GM12878 (cell line): Measurements from ENCODE around the gene CBX7. TPM values are rescaled to one million over a fixed set of nuclear protein-coding genes. Genes with fewer than 3 reads are reported as not detected.

ENCODE experiments used
- ATAC-seq: fragments of 200-7000 bp; cut with Tn5 transposase; 3 replicates; pipeline ENCODE4 v1.9.1; 2020; ENCODE audit warnings: mild to moderate bottlenecking, moderate library complexity
- BruUV-seq: library from RNA; stranded (reverse); fragments of 400-500 nt; replicated peaks from 2 replicates; lab custom pipeline; 2021; lab: Mats Ljungman, UMichigan
- CTCF ChIA-PET: fragments of 300-600 bp; sonication (Branson Sonifier 250); formaldehyde crosslinking; extraction: SDS; loops from one replicate; lab custom pipeline; 2021; ENCODE audit warnings: inconsistent platforms; lab: Yijun Ruan, JAX
- POLR2A ChIA-PET: fragments of 350-600 bp; formaldehyde crosslinking; extraction: SDS; loops from one replicate; lab custom pipeline; 2021; ENCODE audit warnings: inconsistent platforms; lab: Charles Lee
- RAD21 ChIA-PET: fragments of 300-600 bp; sonication (Branson Sonifier 250); formaldehyde crosslinking; loops from one replicate; lab custom pipeline; 2023; ENCODE audit warnings: antibody characterized with exemption; ENCODE audit not compliant: unreplicated experiment; lab: Charles Lee
- SMC1A ChIA-PET: fragments of 300-600 bp; sonication (Branson Sonifier 250); formaldehyde crosslinking; loops from one replicate; lab custom pipeline; 2023; ENCODE audit not compliant: unreplicated experiment, uncharacterized antibody; lab: Charles Lee
- DNase-seq: peaks from one replicate; pipeline ENCODE4 v3.0.0-alpha.2; 2011; ENCODE audit warnings: low read depth, low spot score
- FAIRE-seq: peaks from 3 replicates; lab custom pipeline; 2011; peaks lifted over from hg19 to GRCh38; lab: Jason Lieb, UNC
- H2AFZ ChIP-seq: 2 replicates; pipeline ENCODE4 v1.6.0; 2011; ENCODE audit warnings: low read depth, low read length, control low read depth; ENCODE audit not compliant: control insufficient read depth
- H3K27ac ChIP-seq: 2 replicates; pipeline ENCODE4 v1.5.1; 2011; ENCODE audit warnings: control low read depth; ENCODE audit not compliant: control insufficient read depth, insufficient read depth
- H3K27me3 ChIP-seq, 2 experiments: replicated peaks in 1 of 2; 2 replicates each; pipeline versions ENCODE4 v1.6.0 to v1.6.1; 2011; ENCODE audit warnings: low read length in 1 of 2; ENCODE audit not compliant: control insufficient read depth in 2 of 2, insufficient read depth in 2 of 2
- H3K36me3 ChIP-seq, 2 experiments: 2 replicates each; pipeline ENCODE4 v1.5.1; 2011; ENCODE audit warnings: low read length in 1 of 2; ENCODE audit not compliant: control insufficient read depth in 2 of 2, insufficient read depth in 2 of 2
- H3K4me1 ChIP-seq: 2 replicates; pipeline ENCODE4 v1.6.1; 2011; ENCODE audit warnings: mild to moderate bottlenecking, low read length, moderate library complexity, mixed read lengths; ENCODE audit not compliant: control insufficient read depth, insufficient read depth
- H3K4me2 ChIP-seq: 2 replicates; pipeline ENCODE4 v1.6.0; 2011; ENCODE audit warnings: control low read depth; ENCODE audit not compliant: control insufficient read depth, insufficient read depth
- H3K4me3 ChIP-seq: fragments of 200-600 bp; sonication (generic); 2 replicates; pipeline ENCODE4 v1.5.1; 2016
- H3K79me2 ChIP-seq: 2 replicates; pipeline ENCODE4 v1.6.0; 2011; ENCODE audit warnings: low read length; ENCODE audit not compliant: control insufficient read depth, insufficient read depth
- H3K9ac ChIP-seq: 2 replicates; pipeline ENCODE4 v1.8.0; 2011; ENCODE audit warnings: low read length, control low read depth, mixed read lengths; ENCODE audit not compliant: control insufficient read depth, insufficient read depth
- H3K9me3 ChIP-seq: replicated peaks from 3 replicates; pipeline ENCODE4 v1.5.1; 2011; ENCODE audit warnings: mild to moderate bottlenecking, low read length; ENCODE audit not compliant: control insufficient read depth, insufficient read depth
- H4K20me1 ChIP-seq: 2 replicates; pipeline ENCODE4 v1.6.0; 2011; ENCODE audit not compliant: control insufficient read depth, insufficient read depth
- CREM ChIP-seq: IDR thresholded peaks from 2 replicates; pipeline ENCODE4 v1.6.1; 2014; ENCODE audit warnings: antibody characterized with exemption, low read depth
- DPF2 ChIP-seq: fragments of 450-650 bp; IDR thresholded peaks from 2 replicates; pipeline ENCODE4 v1.6.1; 2017; ENCODE audit warnings: mild to moderate bottlenecking
- EP300 ChIP-seq, 2 experiments: fragments of 150-350 bp in 1 of 2; IDR thresholded peaks; 2 replicates each; pipeline ENCODE4 v1.6.1; 2011 to 2012; ENCODE audit warnings: low read depth in 2 of 2, low read length in 2 of 2, borderline replicate concordance in 1 of 2, improper control_type of control experiment in 1 of 2, inconsistent platforms in 1 of 2; ENCODE audit not compliant: control insufficient read depth in 1 of 2
- NFIC ChIP-seq: IDR thresholded peaks from 2 replicates; pipeline ENCODE4 v1.6.1; 2012; ENCODE audit warnings: low read depth, mild to moderate bottlenecking, inconsistent platforms, low read length, moderate library complexity
- RELA ChIP-seq: fragments of 450-650 bp; IDR thresholded peaks from 2 replicates; pipeline ENCODE4 v1.8.0; 2014; ENCODE audit warnings: borderline replicate concordance; ENCODE audit not compliant: partially characterized antibody
- whole genome bisulfite sequencing: methylation state at CpG from one replicate; pipeline ENCODE4 v1.1.6; 2016; ENCODE audit warnings: low lambda C conversion rate; ENCODE audit not compliant: insufficient replicate concordance, insufficient coverage; ENCODE audit errors: missing lambda C conversion rate; 5-methylcytosine and 5-hydroxymethylcytosine counted together
- in situ Hi-C: fragments of 300-500 bp; cut with MboI; formaldehyde crosslinking; loops from 9 replicates; pipeline ENCODE4 v1.14.3; 2018; ENCODE audit warnings: mixed read lengths
- intact Hi-C: fragments of 100-400 bp; cut with micrococcal nuclease; formaldehyde crosslinking; loops from one replicate; pipeline ENCODE4 v1.14.2; 2022; ENCODE audit not compliant: unreplicated experiment
- polyA plus RNA-seq, 11 experiments: library from polyadenylated mRNA; depleted of rRNA in 4 of 11; unstranded in 6 of 11; stranded (reverse) in 5 of 11; fragments of >200 nt; fragmentation: Nextera tagmentation in 4 of 11; fragmentation: Illumina TruSeq in 1 of 11; extraction: Ambion mirVana in 4 of 11; extraction: Trizol in 1 of 11; gene quantifications; 1 replicate in 1 of 11; 2 replicates in 10 of 11; pipeline versions ENCODE4 v1.2.1 to v1.2.3, GENCODE V29; 2011 to 2016; ENCODE audit warnings: inconsistent platforms in 2 of 11, missing spikeins in 2 of 11, low read depth in 1 of 11
- total RNA-seq, 4 experiments: library from RNA; depleted of rRNA in 3 of 4; stranded (reverse); fragments of >200 nt in 3 of 4; fragmentation: Illumina TruSeq in 1 of 4; extraction: Trizol in 1 of 4; gene quantifications; 2 replicates each; pipeline versions ENCODE4 v1.2.1 to v1.2.3, GENCODE V29; 2013 to 2021
- TF ChIP-seq, protein P1 (sequence below), 3 experiments: IDR thresholded peaks in 2 of 3; conservative IDR thresholded peaks in 1 of 3; 2 replicates each; pipeline ENCODE4 v1.5.1; 2011; ENCODE audit warnings: low read depth in 3 of 3, low read length in 3 of 3, mild to moderate bottlenecking in 3 of 3, control low read depth in 2 of 3, moderate library complexity in 2 of 3, inconsistent platforms in 1 of 3, mixed read lengths in 1 of 3; ENCODE audit not compliant: control insufficient read depth in 2 of 3, insufficient read depth in 1 of 3; ENCODE audit errors: extremely low read depth in 1 of 3

The CBX7 gene
- total and polyA plus RNA-seq, 10 of the 15 experiments (the other 5 are each of a cell fraction or from before 2014, with no cell fraction given), result 0.18 to 17.2 (median 5.6) TPM

DNA sequence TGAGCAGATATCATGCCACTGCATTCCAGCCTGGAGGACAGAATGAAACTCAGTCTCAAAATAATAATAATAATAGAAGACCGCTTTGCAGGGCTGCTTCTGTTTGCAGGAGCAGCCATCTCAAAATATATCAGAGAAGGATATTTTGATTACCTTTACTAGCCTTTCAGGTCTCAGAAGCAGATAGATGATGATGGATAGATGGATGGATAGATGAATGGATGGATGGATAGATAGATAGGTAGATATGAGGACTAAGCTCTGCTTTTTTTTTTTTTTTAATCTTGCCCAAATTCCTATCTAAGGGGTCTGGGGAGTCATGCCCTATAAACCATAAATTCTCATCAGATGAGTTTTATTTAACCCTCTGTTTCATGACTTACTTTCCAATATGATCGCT is 36.9 kb downstream of the CBX7 start:
- POLR2A ChIA-PET, result interaction anchor here (0.7 to 3.2 kb wide), 6 partner anchors 17 to 343 kb away, joined by 3 to 76 read pairs (median 6); partner anchors contain the start of gene APOBEC3H
- Histone ChIP-seq H3K27me3 (no peaks in the 10 kb centered on the region), H3K27ac (peak overlapping the region; percentile 96), H3K36me3 (no peaks in the 10 kb centered on the region), H2AFZ (no peak overlapping the region), H3K4me3 (no peak overlapping the region)
- SMC1A ChIA-PET, result interaction anchor here (0.9 to 7.0 kb wide), 10 partner anchors 16 to 131 kb away, joined by 3 to 126 read pairs (median 6); partner anchors contain the start of gene APOBEC3H
- CTCF ChIA-PET, result interaction anchor here (0.5 to 3.2 kb wide), 4 partner anchors 17 to 111 kb away, joined by 3 to 39 read pairs (median 5); partner anchors contain the start of gene APOBEC3H
- TF ChIP-seq CREM (no peak), EP300 (IDR thresholded peaks at IDR 0.05; ENCODE audit: borderline replicate concordance in 1 of 2, control insufficient read depth in 1 of 2, low read depth in 2 of 2, low read length in 2 of 2) (no peak), NFIC (0 out of 2 replicates have a peak, but pooled peaks have one; percentile 2), RELA (no peak), DPF2 (no peak)
- TF ChIP-seq, protein P1, sequence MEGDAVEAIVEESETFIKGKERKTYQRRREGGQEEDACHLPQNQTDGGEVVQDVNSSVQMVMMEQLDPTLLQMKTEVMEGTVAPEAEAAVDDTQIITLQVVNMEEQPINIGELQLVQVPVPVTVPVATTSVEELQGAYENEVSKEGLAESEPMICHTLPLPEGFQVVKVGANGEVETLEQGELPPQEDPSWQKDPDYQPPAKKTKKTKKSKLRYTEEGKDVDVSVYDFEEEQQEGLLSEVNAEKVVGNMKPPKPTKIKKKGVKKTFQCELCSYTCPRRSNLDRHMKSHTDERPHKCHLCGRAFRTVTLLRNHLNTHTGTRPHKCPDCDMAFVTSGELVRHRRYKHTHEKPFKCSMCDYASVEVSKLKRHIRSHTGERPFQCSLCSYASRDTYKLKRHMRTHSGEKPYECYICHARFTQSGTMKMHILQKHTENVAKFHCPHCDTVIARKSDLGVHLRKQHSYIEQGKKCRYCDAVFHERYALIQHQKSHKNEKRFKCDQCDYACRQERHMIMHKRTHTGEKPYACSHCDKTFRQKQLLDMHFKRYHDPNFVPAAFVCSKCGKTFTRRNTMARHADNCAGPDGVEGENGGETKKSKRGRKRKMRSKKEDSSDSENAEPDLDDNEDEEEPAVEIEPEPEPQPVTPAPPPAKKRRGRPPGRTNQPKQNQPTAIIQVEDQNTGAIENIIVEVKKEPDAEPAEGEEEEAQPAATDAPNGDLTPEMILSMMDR (IDR thresholded peaks at IDR 0.05 in 2 of 3, conservative IDR thresholded peaks at IDR 0.05 in 1 of 3; ENCODE audit: control insufficient read depth in 2 of 3, extremely low read depth in 1 of 3, insufficient read depth in 1 of 3, low read depth in 3 of 3, low read length in 3 of 3), result no peak
- TF ChIP-seq, all 136 proteins: peak for 1
- H3K4me2 ChIP-seq, result peak overlapping the region; percentile 50
- RAD21 ChIA-PET, result interaction anchor here (0.6 to 3.2 kb wide), 13 partner anchors 17 to 247 kb away, joined by 3 to 85 read pairs (median 5); partner anchors contain the start of genes APOBEC3C, APOBEC3H and CBX6
- H4K20me1 ChIP-seq, result no peaks in the 10 kb centered on the region
- no peak for FAIRE-seq
- 26% methylated on average over 2 of the region's 2 CpGs for WGBS
- ATAC-seq, result no peak
- H3K9ac ChIP-seq, result 0 out of 2 replicates have a peak overlapping the region, but pooled peaks have one; percentile 31
- intact Hi-C loops (loop anchor here (1.0 to 5.0 kb wide), 2 partner anchors 16 to 243 kb away; partner anchors contain the start of gene CBX6), in situ Hi-C loops (loop anchor here (5.0 kb wide), 2 partner anchors 108 to 243 kb away; partner anchors contain the start of gene CBX6)
- peaks cover 51% of the 10 kb centered on the region for H3K4me1 ChIP-seq
- H3K79me2 ChIP-seq, result no peaks in the 10 kb centered on the region
- no peak for DNase-seq
- TSS peak; percentile 69 for BruUV-seq
- no peaks in the 10 kb centered on the region for H3K9me3 ChIP-seq
